Esophagus muscularis mucosa (tissue), 3 donors: ENCODE results near the gene PPP1R14C.

ENCODE experiments used
- CTCF ChIP-seq, 3 experiments: fragments of 200-600 bp in 2 of 3; fragments of 450-650 bp in 1 of 3; sonication (generic) in 2 of 3; IDR thresholded peaks; one replicate each; pipeline ENCODE4 v1.5.1; 2017 to 2019; ENCODE audit warnings: antibody characterized with exemption in 3 of 3, mild to moderate bottlenecking in 2 of 3, moderate library complexity in 1 of 3
- EP300 ChIP-seq: sonication (generic); formaldehyde crosslinking; IDR thresholded peaks from one replicate; pipeline ENCODE4 v1.6.1; 2017; ENCODE audit warnings: antibody characterized with exemption

GRCh38 chr6:150208611-150209352 lies 65.9 kb downstream of the PPP1R14C start:
- no peak for TF ChIP-seq CTCF (IDR thresholded peaks at IDR 0.05)
- TF ChIP-seq EP300, result no peak
